HL-60 (cell line): ENCODE measurements around the gene TSPAN11.

Experiments used
- DNase-seq, 2 experiments: peaks; one replicate each; pipeline ENCODE4 v3.0.0-alpha.2; 2010 to 2020; ENCODE audit warnings: low read depth in 1 of 2, low spot score in 1 of 2
- H3K27ac ChIP-seq: fragments of 250-450 bp; sonication (Bioruptor Pico); replicated peaks from 2 replicates; pipeline ENCODE4 v1.5.1; 2020; ENCODE audit warnings: mild to moderate bottlenecking, moderate library complexity
- H3K27me3 ChIP-seq: fragments of 250-450 bp; sonication (Bioruptor Pico); 2 replicates; pipeline ENCODE4 v1.5.1; 2021; ENCODE audit warnings: mild to moderate bottlenecking, moderate library complexity; ENCODE audit not compliant: insufficient read depth, poor library complexity, severe bottlenecking
- H3K4me3 ChIP-seq: replicated peaks from 2 replicates; pipeline ENCODE4 v1.5.1; 2011; ENCODE audit warnings: mild to moderate bottlenecking, control low read depth, low read length; ENCODE audit not compliant: insufficient read depth
- GABPA ChIP-seq: IDR thresholded peaks from 2 replicates; pipeline ENCODE4 v1.6.1; 2012; ENCODE audit warnings: low read depth
- POLR2AphosphoS5 ChIP-seq: IDR thresholded peaks from 2 replicates; pipeline ENCODE4 v1.6.1; 2012; ENCODE audit warnings: low read depth
- SPI1 ChIP-seq: IDR thresholded peaks from 2 replicates; pipeline ENCODE4 v1.6.1; 2012; ENCODE audit warnings: low read depth, mild to moderate bottlenecking, borderline replicate concordance
- TF ChIP-seq, protein P1 (sequence below): IDR thresholded peaks from one replicate; pipeline ENCODE4 v1.5.1; 2011; ENCODE audit warnings: low read length, control low read depth, inconsistent platforms; ENCODE audit not compliant: insufficient read depth
- TF ChIP-seq, protein P2 (sequence below): IDR thresholded peaks from 2 replicates; pipeline ENCODE4 v1.6.1; 2012; ENCODE audit warnings: low read depth; ENCODE audit not compliant: insufficient replicate concordance

The TSPAN11 gene

DNA sequence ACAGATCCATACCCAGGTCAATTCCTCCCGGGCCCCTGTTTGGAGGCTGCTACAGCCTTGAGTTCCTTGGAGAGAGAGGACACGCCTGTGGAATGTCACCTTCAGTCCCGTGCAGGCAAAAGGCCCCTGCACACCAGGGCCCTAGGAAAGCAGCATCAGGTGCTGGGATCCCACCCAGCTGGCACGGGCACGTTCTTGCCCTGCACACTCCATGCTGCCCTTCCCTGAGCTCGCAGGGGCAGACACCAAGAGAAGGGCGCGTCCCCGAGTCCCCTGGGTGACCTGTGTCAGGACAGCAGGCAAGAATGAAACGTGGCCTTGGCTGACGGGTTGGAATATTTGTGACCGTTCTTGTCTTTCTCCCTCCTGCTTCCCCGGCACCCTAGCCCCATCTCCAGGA, 67.7 kb downstream of the TSPAN11 start:
- DNase-seq: no peak
- TF ChIP-seq SPI1: no peak
- no peak for TF ChIP-seq GABPA
- no peak overlapping the region for H3K27ac ChIP-seq
- H3K27me3 ChIP-seq: no peaks in the 10 kb centered on the region
- no peak overlapping the region for H3K4me3 ChIP-seq

DNA sequence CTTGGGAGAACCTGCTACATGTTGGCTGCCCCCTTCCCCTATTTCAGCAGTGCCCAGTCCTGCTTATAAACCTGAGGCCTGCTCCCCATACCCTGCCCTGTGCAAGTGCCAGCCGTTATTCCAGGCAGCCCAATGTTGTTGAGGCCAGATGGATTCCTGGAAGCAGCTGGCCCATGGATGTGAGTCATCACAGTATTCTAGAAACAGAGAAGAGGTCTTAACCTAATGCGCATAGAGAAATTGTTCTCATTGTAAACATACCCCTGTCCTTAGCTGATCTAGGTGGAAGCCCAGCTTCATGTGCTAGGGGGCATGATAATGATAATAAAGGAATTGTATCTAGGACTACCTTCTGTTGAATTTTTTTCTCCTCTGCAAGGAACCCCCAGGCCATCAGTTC, 69.7 kb downstream of the TSPAN11 start:
- no peak overlapping the region for H3K4me3 ChIP-seq
- no peak overlapping the region for H3K27ac ChIP-seq
- TF ChIP-seq, protein P1, sequence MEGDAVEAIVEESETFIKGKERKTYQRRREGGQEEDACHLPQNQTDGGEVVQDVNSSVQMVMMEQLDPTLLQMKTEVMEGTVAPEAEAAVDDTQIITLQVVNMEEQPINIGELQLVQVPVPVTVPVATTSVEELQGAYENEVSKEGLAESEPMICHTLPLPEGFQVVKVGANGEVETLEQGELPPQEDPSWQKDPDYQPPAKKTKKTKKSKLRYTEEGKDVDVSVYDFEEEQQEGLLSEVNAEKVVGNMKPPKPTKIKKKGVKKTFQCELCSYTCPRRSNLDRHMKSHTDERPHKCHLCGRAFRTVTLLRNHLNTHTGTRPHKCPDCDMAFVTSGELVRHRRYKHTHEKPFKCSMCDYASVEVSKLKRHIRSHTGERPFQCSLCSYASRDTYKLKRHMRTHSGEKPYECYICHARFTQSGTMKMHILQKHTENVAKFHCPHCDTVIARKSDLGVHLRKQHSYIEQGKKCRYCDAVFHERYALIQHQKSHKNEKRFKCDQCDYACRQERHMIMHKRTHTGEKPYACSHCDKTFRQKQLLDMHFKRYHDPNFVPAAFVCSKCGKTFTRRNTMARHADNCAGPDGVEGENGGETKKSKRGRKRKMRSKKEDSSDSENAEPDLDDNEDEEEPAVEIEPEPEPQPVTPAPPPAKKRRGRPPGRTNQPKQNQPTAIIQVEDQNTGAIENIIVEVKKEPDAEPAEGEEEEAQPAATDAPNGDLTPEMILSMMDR: no peak
- no peak for TF ChIP-seq GABPA
- no peak for TF ChIP-seq POLR2AphosphoS5
- TF ChIP-seq SPI1: no peak
- TF ChIP-seq, protein P2, sequence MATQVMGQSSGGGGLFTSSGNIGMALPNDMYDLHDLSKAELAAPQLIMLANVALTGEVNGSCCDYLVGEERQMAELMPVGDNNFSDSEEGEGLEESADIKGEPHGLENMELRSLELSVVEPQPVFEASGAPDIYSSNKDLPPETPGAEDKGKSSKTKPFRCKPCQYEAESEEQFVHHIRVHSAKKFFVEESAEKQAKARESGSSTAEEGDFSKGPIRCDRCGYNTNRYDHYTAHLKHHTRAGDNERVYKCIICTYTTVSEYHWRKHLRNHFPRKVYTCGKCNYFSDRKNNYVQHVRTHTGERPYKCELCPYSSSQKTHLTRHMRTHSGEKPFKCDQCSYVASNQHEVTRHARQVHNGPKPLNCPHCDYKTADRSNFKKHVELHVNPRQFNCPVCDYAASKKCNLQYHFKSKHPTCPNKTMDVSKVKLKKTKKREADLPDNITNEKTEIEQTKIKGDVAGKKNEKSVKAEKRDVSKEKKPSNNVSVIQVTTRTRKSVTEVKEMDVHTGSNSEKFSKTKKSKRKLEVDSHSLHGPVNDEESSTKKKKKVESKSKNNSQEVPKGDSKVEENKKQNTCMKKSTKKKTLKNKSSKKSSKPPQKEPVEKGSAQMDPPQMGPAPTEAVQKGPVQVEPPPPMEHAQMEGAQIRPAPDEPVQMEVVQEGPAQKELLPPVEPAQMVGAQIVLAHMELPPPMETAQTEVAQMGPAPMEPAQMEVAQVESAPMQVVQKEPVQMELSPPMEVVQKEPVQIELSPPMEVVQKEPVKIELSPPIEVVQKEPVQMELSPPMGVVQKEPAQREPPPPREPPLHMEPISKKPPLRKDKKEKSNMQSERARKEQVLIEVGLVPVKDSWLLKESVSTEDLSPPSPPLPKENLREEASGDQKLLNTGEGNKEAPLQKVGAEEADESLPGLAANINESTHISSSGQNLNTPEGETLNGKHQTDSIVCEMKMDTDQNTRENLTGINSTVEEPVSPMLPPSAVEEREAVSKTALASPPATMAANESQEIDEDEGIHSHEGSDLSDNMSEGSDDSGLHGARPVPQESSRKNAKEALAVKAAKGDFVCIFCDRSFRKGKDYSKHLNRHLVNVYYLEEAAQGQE: no peak
- no peaks in the 10 kb centered on the region for H3K27me3 ChIP-seq
- no peak for DNase-seq

DNA sequence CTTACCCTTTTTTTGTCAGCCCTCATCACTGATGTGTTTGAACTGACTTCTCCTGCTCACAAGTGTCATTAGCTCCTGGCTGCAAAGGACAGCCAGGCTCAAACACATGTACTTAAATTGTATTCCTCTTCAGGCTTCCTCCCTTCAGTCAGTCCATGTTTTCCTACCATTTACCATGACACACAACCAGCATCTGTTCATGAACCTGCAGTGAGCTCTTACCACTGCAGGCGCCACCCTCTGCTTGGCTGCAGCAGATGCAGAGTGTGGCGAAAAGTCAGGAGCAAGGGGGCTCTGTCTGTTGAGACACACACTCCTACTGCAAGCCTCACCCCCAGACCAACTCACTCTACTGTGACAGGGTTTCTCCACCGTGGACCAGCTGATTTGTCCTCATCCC, 70.2 kb downstream of the TSPAN11 start:
- Histone ChIP-seq H3K27me3 (no peaks in the 10 kb centered on the region), H3K27ac (no peak overlapping the region), H3K4me3 (no peak overlapping the region)
- TF ChIP-seq POLR2AphosphoS5: no peak
- no peak for TF ChIP-seq SPI1
- no peak for TF ChIP-seq GABPA
- TF ChIP-seq, protein P1: no peak
- TF ChIP-seq, protein P2: no peak
- DNase-seq: no peak

DNA sequence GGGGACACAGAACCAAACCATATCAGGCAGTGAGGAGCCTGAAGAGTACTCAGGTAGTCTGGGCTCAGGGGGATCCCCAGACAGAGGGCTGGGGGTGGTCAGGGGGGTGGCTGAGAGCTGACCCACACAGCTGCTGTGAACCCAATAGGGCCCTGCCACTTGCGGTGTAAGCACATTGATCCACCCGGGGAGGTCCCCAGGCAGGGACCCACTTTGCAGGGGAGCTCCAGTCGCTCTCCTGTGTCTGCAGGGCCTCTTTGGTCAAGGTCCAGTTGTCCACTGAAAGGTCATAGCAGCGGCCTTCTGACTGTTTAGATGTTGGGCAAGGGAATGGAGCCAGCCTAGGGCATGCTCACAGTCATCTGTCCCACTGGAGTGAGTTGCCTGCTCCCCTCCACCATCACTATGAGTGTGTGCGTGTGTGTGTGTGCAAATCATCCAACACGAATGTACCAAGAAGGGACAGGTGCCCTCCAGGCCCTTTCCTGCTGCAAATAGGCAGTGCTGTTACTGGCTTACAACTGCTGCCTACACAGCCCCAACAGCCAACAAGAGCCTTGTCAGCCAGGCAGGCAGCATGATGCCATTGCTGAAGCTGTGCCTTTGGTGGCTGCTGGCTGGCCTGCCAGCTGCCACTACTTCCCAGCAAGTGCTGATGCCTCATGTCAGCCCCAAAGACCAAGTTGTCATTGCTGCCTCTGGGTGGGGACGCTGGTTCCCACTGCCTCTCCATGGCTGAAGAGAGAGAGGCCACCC, 71.3 kb downstream of the TSPAN11 start:
- Histone ChIP-seq H3K27me3 (no peaks in the 10 kb centered on the region), H3K27ac (no peak overlapping the region), H3K4me3 (no peak overlapping the region)
- TF ChIP-seq, protein P1: no peak
- TF ChIP-seq POLR2AphosphoS5 (no peak), GABPA (no peak), SPI1 (no peak)
- TF ChIP-seq, protein P2: no peak
- no peak for DNase-seq
